GM12878 (cell line): ENCODE data around the gene TOB1. TPM values are rescaled to one million over a fixed set of nuclear protein-coding genes. Genes with fewer than 3 reads are reported as not detected.

Source experiments
- BCL3 ChIP-seq: IDR thresholded peaks from 2 replicates; pipeline ENCODE4 v1.6.1; 2011; ENCODE audit warnings: borderline replicate concordance, low read depth, mild to moderate bottlenecking, moderate library complexity, low read length; ENCODE audit not compliant: insufficient read depth, poor library complexity, severe bottlenecking
- CHD2 ChIP-seq: IDR thresholded peaks from 2 replicates; pipeline ENCODE4 v1.6.1; 2011; ENCODE audit warnings: low read depth, low read length, improper control_type of control experiment, borderline replicate concordance
- HDGF ChIP-seq: fragments of 450-650 bp; IDR thresholded peaks from 2 replicates; pipeline ENCODE4 v1.6.1; 2016; ENCODE audit warnings: antibody characterized with exemption
- MEF2B ChIP-seq: fragments of 450-650 bp; IDR thresholded peaks from 2 replicates; pipeline ENCODE4 v1.6.1; 2018; ENCODE audit warnings: mild to moderate bottlenecking, moderate library complexity; ENCODE audit not compliant: partially characterized antibody, poor library complexity, severe bottlenecking
- POLR2AphosphoS2 ChIP-seq: IDR thresholded peaks from 2 replicates; pipeline ENCODE4 v1.6.1; 2011; ENCODE audit warnings: low read depth, mild to moderate bottlenecking, low read length, improper control_type of control experiment, moderate library complexity
- RBBP5 ChIP-seq: fragments of 200-600 bp; sonication (generic); conservative IDR thresholded peaks from 2 replicates; pipeline ENCODE4 v1.6.1; 2016
- SIX5 ChIP-seq: IDR thresholded peaks from 2 replicates; pipeline ENCODE4 v1.6.1; 2011; ENCODE audit warnings: mild to moderate bottlenecking, low read depth, low read length, moderate library complexity; ENCODE audit not compliant: severe bottlenecking
- SMAD5 ChIP-seq: IDR thresholded peaks from 2 replicates; pipeline ENCODE4 v1.6.1; 2016; ENCODE audit warnings: antibody characterized with exemption, low read depth
- SP1 ChIP-seq: IDR thresholded peaks from one replicate; pipeline ENCODE4 v1.6.1; 2011; ENCODE audit warnings: low read depth, low read length
- polyA plus RNA-seq, 11 experiments: library from polyadenylated mRNA; depleted of rRNA in 4 of 11; unstranded in 6 of 11; stranded (reverse) in 5 of 11; fragments of >200 nt; fragmentation: Nextera tagmentation in 4 of 11; fragmentation: Illumina TruSeq in 1 of 11; extraction: Ambion mirVana in 4 of 11; extraction: Trizol in 1 of 11; gene quantifications; 1 replicate in 1 of 11; 2 replicates in 10 of 11; pipeline versions ENCODE4 v1.2.1 to v1.2.3, GENCODE V29; 2011 to 2016; ENCODE audit warnings: inconsistent platforms in 2 of 11, missing spikeins in 2 of 11, low read depth in 1 of 11
- total RNA-seq, 4 experiments: library from RNA; depleted of rRNA in 3 of 4; stranded (reverse); fragments of >200 nt in 3 of 4; fragmentation: Illumina TruSeq in 1 of 4; extraction: Trizol in 1 of 4; gene quantifications; 2 replicates each; pipeline versions ENCODE4 v1.2.1 to v1.2.3, GENCODE V29; 2013 to 2021
- TF ChIP-seq, protein P1 (sequence below): fragments of 450-650 bp; IDR thresholded peaks from 2 replicates; pipeline ENCODE4 v1.6.1; 2016; ENCODE audit warnings: mild to moderate bottlenecking, moderate library complexity, borderline replicate concordance
- TF ChIP-seq, protein P2 (sequence below): fragments of 450-650 bp; formaldehyde crosslinking; IDR thresholded peaks from 2 replicates; pipeline ENCODE4 v1.4.0; 2020; ENCODE audit warnings: mild to moderate bottlenecking, moderate library complexity
- TF ChIP-seq, protein P3 (sequence below), 3 experiments: IDR thresholded peaks in 2 of 3; conservative IDR thresholded peaks in 1 of 3; 2 replicates each; pipeline ENCODE4 v1.5.1; 2011; ENCODE audit warnings: low read depth in 3 of 3, low read length in 3 of 3, mild to moderate bottlenecking in 3 of 3, control low read depth in 2 of 3, moderate library complexity in 2 of 3, inconsistent platforms in 1 of 3, mixed read lengths in 1 of 3; ENCODE audit not compliant: control insufficient read depth in 2 of 3, insufficient read depth in 1 of 3; ENCODE audit errors: extremely low read depth in 1 of 3

TOB1 gene
- total and polyA plus RNA-seq, 10 of the 15 experiments (the other 5 are each of a cell fraction or from before 2014, with no cell fraction given) = 5.0 to 32.4 (median 13.7) TPM

DNA sequence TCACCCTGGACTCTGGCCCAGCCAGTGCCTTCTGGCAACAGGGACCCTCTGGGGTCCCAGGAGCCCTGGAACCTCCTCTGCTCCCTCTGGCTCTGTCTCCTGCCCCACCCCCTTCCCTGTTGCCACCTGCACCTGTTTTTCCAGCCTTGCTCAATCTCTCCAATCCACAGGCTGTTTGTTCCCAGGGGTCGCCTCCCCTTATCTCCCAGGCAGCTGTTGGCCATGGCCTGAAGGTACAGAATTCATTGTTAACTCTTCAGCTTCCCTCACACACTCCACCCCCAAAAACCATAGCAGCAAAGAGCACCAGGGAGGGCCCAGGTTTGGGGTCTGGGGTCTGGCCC lies 39.3 kb upstream of the TOB1 start (continued):
- TF ChIP-seq CHD2 (no peak), SP1 (no peak), POLR2AphosphoS2 (no peak), BCL3 (no peak), HDGF (no peak), RBBP5 (no peak), SIX5 (no peak), MEF2B (no peak), SMAD5 (no peak)
- TF ChIP-seq, protein P1, sequence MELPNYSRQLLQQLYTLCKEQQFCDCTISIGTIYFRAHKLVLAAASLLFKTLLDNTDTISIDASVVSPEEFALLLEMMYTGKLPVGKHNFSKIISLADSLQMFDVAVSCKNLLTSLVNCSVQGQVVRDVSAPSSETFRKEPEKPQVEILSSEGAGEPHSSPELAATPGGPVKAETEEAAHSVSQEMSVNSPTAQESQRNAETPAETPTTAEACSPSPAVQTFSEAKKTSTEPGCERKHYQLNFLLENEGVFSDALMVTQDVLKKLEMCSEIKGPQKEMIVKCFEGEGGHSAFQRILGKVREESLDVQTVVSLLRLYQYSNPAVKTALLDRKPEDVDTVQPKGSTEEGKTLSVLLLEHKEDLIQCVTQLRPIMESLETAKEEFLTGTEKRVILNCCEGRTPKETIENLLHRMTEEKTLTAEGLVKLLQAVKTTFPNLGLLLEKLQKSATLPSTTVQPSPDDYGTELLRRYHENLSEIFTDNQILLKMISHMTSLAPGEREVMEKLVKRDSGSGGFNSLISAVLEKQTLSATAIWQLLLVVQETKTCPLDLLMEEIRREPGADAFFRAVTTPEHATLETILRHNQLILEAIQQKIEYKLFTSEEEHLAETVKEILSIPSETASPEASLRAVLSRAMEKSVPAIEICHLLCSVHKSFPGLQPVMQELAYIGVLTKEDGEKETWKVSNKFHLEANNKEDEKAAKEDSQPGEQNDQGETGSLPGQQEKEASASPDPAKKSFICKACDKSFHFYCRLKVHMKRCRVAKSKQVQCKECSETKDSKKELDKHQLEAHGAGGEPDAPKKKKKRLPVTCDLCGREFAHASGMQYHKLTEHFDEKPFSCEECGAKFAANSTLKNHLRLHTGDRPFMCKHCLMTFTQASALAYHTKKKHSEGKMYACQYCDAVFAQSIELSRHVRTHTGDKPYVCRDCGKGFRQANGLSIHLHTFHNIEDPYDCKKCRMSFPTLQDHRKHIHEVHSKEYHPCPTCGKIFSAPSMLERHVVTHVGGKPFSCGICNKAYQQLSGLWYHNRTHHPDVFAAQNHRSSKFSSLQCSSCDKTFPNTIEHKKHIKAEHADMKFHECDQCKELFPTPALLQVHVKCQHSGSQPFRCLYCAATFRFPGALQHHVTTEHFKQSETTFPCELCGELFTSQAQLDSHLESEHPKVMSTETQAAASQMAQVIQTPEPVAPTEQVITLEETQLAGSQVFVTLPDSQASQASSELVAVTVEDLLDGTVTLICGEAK = no peak
- TF ChIP-seq, protein P2, sequence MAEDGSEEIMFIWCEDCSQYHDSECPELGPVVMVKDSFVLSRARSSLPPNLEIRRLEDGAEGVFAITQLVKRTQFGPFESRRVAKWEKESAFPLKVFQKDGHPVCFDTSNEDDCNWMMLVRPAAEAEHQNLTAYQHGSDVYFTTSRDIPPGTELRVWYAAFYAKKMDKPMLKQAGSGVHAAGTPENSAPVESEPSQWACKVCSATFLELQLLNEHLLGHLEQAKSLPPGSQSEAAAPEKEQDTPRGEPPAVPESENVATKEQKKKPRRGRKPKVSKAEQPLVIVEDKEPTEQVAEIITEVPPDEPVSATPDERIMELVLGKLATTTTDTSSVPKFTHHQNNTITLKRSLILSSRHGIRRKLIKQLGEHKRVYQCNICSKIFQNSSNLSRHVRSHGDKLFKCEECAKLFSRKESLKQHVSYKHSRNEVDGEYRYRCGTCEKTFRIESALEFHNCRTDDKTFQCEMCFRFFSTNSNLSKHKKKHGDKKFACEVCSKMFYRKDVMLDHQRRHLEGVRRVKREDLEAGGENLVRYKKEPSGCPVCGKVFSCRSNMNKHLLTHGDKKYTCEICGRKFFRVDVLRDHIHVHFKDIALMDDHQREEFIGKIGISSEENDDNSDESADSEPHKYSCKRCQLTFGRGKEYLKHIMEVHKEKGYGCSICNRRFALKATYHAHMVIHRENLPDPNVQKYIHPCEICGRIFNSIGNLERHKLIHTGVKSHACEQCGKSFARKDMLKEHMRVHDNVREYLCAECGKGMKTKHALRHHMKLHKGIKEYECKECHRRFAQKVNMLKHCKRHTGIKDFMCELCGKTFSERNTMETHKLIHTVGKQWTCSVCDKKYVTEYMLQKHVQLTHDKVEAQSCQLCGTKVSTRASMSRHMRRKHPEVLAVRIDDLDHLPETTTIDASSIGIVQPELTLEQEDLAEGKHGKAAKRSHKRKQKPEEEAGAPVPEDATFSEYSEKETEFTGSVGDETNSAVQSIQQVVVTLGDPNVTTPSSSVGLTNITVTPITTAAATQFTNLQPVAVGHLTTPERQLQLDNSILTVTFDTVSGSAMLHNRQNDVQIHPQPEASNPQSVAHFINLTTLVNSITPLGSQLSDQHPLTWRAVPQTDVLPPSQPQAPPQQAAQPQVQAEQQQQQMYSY (CRISPR knock-in tag) = no peak
- TF ChIP-seq, protein P3, sequence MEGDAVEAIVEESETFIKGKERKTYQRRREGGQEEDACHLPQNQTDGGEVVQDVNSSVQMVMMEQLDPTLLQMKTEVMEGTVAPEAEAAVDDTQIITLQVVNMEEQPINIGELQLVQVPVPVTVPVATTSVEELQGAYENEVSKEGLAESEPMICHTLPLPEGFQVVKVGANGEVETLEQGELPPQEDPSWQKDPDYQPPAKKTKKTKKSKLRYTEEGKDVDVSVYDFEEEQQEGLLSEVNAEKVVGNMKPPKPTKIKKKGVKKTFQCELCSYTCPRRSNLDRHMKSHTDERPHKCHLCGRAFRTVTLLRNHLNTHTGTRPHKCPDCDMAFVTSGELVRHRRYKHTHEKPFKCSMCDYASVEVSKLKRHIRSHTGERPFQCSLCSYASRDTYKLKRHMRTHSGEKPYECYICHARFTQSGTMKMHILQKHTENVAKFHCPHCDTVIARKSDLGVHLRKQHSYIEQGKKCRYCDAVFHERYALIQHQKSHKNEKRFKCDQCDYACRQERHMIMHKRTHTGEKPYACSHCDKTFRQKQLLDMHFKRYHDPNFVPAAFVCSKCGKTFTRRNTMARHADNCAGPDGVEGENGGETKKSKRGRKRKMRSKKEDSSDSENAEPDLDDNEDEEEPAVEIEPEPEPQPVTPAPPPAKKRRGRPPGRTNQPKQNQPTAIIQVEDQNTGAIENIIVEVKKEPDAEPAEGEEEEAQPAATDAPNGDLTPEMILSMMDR (IDR thresholded peaks at IDR 0.05 in 2 of 3, conservative IDR thresholded peaks at IDR 0.05 in 1 of 3; ENCODE audit: control insufficient read depth in 2 of 3, extremely low read depth in 1 of 3, insufficient read depth in 1 of 3, low read depth in 3 of 3, low read length in 3 of 3) = no peak
